Upper lobe of left lung (tissue), 4 donors: ENCODE data around the gene ARL4D.
A peak's percentile ranks its signal among the peaks of the same experiment; 100 is the strongest.

Source experiments
- CTCF ChIP-seq, 6 experiments: fragments of 450-650 bp in 4 of 6; fragments of 200-600 bp in 2 of 6; sonication (generic) in 2 of 6; IDR thresholded peaks; one replicate each; pipeline ENCODE4 v1.5.1; 2016 to 2019; ENCODE audit warnings: antibody characterized with exemption in 6 of 6
- POLR2A ChIP-seq, 4 donors: fragments of 450-650 bp; IDR thresholded peaks; one replicate each; pipeline ENCODE4 v1.5.1; 2016 to 2017; ENCODE audit warnings: antibody characterized with exemption in 4 of 4, mild to moderate bottlenecking in 2 of 4
- POLR2AphosphoS5 ChIP-seq, 2 donors: sonication (generic); formaldehyde crosslinking; IDR thresholded peaks; one replicate each; pipeline ENCODE4 v1.5.1; 2017; ENCODE audit warnings: antibody characterized with exemption in 2 of 2

- TF ChIP-seq POLR2A (IDR thresholded peaks at IDR 0.05) (no peak), CTCF (IDR thresholded peaks at IDR 0.05) (peak in 2 of 6 experiments; percentile 14 to 16), POLR2AphosphoS5 (IDR thresholded peaks at IDR 0.05) (no peak)
Measured at GRCh38 chr17:43365356-43365755, 33.4 kb upstream of the ARL4D start.
